Measurements from ENCODE around the gene SNX19. TPM values are rescaled to one million over a fixed set of nuclear protein-coding genes. Genes with fewer than 3 reads are reported as not detected.

Gene SNX19
- total RNA-seq, 1 donor from 2014 or later = 137 TPM

DNA sequence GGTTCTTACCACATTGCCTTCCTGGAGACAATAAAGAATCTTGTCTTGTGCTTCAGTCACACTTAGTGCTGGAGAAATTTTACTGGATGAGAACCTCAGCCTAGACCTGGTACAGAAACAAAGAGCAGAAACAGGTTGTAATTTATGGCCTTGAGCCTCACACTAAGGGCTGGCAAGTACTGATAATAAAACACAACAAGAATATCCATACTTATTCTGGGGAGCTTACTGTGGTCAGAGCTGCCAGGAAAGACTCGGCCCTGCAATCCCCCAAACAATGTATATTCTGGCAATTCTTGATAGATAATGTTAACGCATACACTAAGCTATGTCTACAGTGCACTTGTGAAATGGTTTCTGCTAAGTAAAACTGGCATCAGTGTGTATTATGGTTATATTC is 9.7 kb downstream of the SNX19 start:
- Histone ChIP-seq H3K36me3 (peaks cover 66 to 91% of the 10 kb centered on the region in 2 donors), H3K4me3 (no peak overlapping the region), H3K9me3 (no peaks in the 10 kb centered on the region), H3K27me3 (no peaks in the 10 kb centered on the region), H3K27ac (peak overlapping the region; percentile 70 to 75), H3K4me1 (peaks cover 2 to 16% of the 10 kb centered on the region in 2 donors)
- TF ChIP-seq, protein P1, sequence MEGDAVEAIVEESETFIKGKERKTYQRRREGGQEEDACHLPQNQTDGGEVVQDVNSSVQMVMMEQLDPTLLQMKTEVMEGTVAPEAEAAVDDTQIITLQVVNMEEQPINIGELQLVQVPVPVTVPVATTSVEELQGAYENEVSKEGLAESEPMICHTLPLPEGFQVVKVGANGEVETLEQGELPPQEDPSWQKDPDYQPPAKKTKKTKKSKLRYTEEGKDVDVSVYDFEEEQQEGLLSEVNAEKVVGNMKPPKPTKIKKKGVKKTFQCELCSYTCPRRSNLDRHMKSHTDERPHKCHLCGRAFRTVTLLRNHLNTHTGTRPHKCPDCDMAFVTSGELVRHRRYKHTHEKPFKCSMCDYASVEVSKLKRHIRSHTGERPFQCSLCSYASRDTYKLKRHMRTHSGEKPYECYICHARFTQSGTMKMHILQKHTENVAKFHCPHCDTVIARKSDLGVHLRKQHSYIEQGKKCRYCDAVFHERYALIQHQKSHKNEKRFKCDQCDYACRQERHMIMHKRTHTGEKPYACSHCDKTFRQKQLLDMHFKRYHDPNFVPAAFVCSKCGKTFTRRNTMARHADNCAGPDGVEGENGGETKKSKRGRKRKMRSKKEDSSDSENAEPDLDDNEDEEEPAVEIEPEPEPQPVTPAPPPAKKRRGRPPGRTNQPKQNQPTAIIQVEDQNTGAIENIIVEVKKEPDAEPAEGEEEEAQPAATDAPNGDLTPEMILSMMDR (IDR thresholded peaks at IDR 0.05) = no peak
- intact Hi-C loops (cut with DNase I) = no loop called here
- no peak for DNase-seq (ENCODE audit: low spot score in 2 of 2)

GRCh38 chr11:130905512-130905911 is 10.8 kb downstream of the SNX19 start:
- Histone ChIP-seq H3K9me3 (no peaks in the 10 kb centered on the region), H3K27me3 (no peaks in the 10 kb centered on the region), H3K4me1 (peaks cover 2 to 16% of the 10 kb centered on the region in 2 donors), H3K27ac (no peak overlapping the region), H3K4me3 (no peak overlapping the region), H3K36me3 (peaks cover 73 to 94% of the 10 kb centered on the region in 2 donors)
- TF ChIP-seq, protein P1 (IDR thresholded peaks at IDR 0.05) = no peak
- no peak for DNase-seq (ENCODE audit: low spot score in 2 of 2)
- intact Hi-C loops (cut with DNase I) = no loop called here

DNA sequence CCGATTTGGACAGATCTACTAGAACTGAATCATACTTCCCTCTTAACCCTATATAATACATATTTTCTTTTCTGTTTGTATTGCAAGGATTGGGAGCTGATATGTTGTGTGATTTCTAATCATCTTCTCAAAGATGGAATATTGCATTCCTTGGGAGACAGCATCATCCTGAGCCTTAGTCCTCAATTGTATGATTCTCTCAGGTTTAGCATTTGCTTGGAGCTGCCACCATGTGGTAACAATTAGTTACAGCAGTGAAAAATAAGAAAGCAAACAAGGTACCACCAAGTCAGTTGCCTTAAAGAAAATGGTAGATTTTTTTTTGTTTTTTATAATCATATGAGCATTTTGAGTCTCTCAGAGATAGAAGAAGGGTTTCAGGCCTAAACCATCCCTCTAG is 11.9 kb downstream of the SNX19 start:
- no peak for DNase-seq (ENCODE audit: low spot score in 2 of 2)
- peaks cover 74 to 94% of the 10 kb centered on the region in 2 donors for H3K36me3 ChIP-seq
- no peaks in the 10 kb centered on the region for H3K9me3 ChIP-seq
- TF ChIP-seq, protein P1 (IDR thresholded peaks at IDR 0.05) = peak in 2 of 3 experiments; percentile 14 to 34
- H3K27me3 ChIP-seq = no peaks in the 10 kb centered on the region
- intact Hi-C loops (cut with DNase I) = no loop called here
- peak overlapping the region in 1 of 2 donors; percentile 33 for H3K27ac ChIP-seq
- peaks cover 2 to 13% of the 10 kb centered on the region in 2 donors for H3K4me1 ChIP-seq
- H3K4me3 ChIP-seq = no peak overlapping the region

GRCh38 chr11:130902380-130902779 is 13.9 kb downstream of the SNX19 start:
- no peak for DNase-seq (ENCODE audit: low spot score in 2 of 2)
- TF ChIP-seq, protein P1 (IDR thresholded peaks at IDR 0.05) = no peak
- peaks cover 9 to 13% of the 10 kb centered on the region in 2 donors for H3K4me1 ChIP-seq
- no peaks in the 10 kb centered on the region for H3K9me3 ChIP-seq
- no peak overlapping the region for H3K4me3 ChIP-seq
- H3K27ac ChIP-seq = peak overlapping the region in 1 of 2 donors; percentile 15
- intact Hi-C loops (cut with DNase I) = no loop called here
- H3K36me3 ChIP-seq = peaks cover 71 to 88% of the 10 kb centered on the region in 2 donors
- no peaks in the 10 kb centered on the region for H3K27me3 ChIP-seq

DNA sequence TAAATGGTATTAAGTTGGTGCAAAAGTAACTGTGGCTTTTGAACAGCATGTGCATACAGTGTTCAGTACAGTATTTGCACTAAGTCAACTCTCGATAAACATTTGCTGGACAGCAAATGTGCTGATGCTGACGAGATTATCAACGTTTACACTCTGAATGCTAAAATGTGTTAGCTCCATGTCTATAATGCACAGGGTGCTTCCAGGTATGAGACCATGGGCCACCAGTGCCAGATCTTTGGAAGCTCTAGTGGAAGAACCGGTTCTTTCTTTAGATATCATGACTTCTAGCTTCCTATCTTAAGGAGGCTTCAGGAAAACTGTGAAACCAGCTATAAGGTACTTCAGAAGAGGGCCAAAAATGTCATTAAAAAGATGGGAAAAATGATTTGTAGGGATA is 17.2 kb downstream of the SNX19 start:
- TF ChIP-seq, protein P1 (IDR thresholded peaks at IDR 0.05) = no peak
- intact Hi-C loops (cut with DNase I) = loop anchor here (5.0 kb wide), 2 partner anchors 377 to 587 kb away; partner anchors contain the start of gene ZBTB44
- H3K4me1 ChIP-seq = peaks cover 18 to 33% of the 10 kb centered on the region in 2 donors
- no peaks in the 10 kb centered on the region for H3K27me3 ChIP-seq
- peaks cover 46 to 63% of the 10 kb centered on the region in 2 donors for H3K36me3 ChIP-seq
- peak overlapping the region; percentile 86 to 93 for H3K27ac ChIP-seq
- H3K9me3 ChIP-seq = no peaks in the 10 kb centered on the region
- H3K4me3 ChIP-seq = no peak overlapping the region
- no peak for DNase-seq (ENCODE audit: low spot score in 2 of 2)
